Right atrium auricular region (tissue), 2 donors: ENCODE data around the gene CETN1. TPM values are rescaled to one million over a fixed set of nuclear protein-coding genes. Genes with fewer than 3 reads are reported as not detected.

Source experiments
- DNase-seq: peaks from one replicate; pipeline ENCODE4 v3.0.0-alpha.2; 2019; ENCODE audit warnings: low spot score
- H3K27ac ChIP-seq, 2 donors: fragments of 200-600 bp; sonication (generic); 1 replicate in 1 of 2; 2 replicates in 1 of 2; pipeline ENCODE4 v1.5.1; 2016 to 2019
- H3K27me3 ChIP-seq, 2 donors: fragments of 200-600 bp; sonication (generic); one replicate each; pipeline versions ENCODE4 v1.5.1 to v1.6.0; 2017 to 2019
- H3K36me3 ChIP-seq: fragments of 200-600 bp; sonication (generic); one replicate; pipeline ENCODE4 v1.5.1; 2016
- H3K4me1 ChIP-seq, 2 donors: fragments of 200-600 bp; sonication (generic); one replicate each; pipeline versions ENCODE4 v1.5.1 to v1.6.0; 2017 to 2019
- H3K4me3 ChIP-seq, 2 donors: fragments of 200-600 bp; sonication (generic); 1 replicate in 1 of 2; 2 replicates in 1 of 2; pipeline ENCODE4 v1.5.1; 2017 to 2019; ENCODE audit warnings: mild to moderate bottlenecking in 1 of 2, moderate library complexity in 1 of 2
- H3K9me3 ChIP-seq, 2 donors: fragments of 200-600 bp; sonication (generic); one replicate each; pipeline ENCODE4 v1.5.1; 2019
- total RNA-seq, 2 donors: library from RNA; depleted of rRNA; stranded (reverse); fragments of >200 nt; gene quantifications; one replicate each; pipeline ENCODE4 v1.1.0, GENCODE V29; 2016
- TF ChIP-seq, protein P1 (sequence below), 2 donors: fragments of 200-600 bp; sonication (generic); IDR thresholded peaks; one replicate each; pipeline ENCODE4 v1.5.1; 2019; ENCODE audit warnings: antibody characterized with exemption in 2 of 2

The CETN1 gene
- total RNA-seq, 2 donors from 2014 or later: not detected

DNA sequence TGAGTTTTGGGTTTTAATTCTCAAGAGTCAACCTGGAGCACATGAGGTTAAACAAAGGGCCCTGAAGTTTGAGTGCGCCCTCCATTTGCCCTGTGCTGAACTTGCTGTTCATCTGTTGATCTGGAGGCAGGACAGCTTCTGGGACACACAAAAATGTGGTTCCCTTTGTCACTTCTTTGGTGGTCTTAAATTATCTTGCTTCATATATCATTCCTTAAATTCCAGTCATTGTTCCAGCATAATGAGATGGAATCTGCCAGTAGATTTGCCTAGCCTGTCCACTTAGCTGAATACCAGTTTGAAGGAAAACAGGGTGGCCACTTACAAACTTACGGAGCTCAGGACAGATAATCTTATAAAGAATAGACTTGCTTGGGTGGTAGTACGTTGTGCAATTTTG, 916 bp downstream of the CETN1 start:
- no peaks in the 10 kb centered on the region for H3K4me1 ChIP-seq
- H3K4me3 ChIP-seq: no peak overlapping the region
- H3K27me3 ChIP-seq: no peaks in the 10 kb centered on the region
- H3K9me3 ChIP-seq: peaks cover 0 to 11% of the 10 kb centered on the region in 2 donors
- H3K27ac ChIP-seq: no peak overlapping the region
- TF ChIP-seq, protein P1, sequence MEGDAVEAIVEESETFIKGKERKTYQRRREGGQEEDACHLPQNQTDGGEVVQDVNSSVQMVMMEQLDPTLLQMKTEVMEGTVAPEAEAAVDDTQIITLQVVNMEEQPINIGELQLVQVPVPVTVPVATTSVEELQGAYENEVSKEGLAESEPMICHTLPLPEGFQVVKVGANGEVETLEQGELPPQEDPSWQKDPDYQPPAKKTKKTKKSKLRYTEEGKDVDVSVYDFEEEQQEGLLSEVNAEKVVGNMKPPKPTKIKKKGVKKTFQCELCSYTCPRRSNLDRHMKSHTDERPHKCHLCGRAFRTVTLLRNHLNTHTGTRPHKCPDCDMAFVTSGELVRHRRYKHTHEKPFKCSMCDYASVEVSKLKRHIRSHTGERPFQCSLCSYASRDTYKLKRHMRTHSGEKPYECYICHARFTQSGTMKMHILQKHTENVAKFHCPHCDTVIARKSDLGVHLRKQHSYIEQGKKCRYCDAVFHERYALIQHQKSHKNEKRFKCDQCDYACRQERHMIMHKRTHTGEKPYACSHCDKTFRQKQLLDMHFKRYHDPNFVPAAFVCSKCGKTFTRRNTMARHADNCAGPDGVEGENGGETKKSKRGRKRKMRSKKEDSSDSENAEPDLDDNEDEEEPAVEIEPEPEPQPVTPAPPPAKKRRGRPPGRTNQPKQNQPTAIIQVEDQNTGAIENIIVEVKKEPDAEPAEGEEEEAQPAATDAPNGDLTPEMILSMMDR (IDR thresholded peaks at IDR 0.05): no peak
- no peak for DNase-seq
- H3K36me3 ChIP-seq: no peaks in the 10 kb centered on the region

DNA sequence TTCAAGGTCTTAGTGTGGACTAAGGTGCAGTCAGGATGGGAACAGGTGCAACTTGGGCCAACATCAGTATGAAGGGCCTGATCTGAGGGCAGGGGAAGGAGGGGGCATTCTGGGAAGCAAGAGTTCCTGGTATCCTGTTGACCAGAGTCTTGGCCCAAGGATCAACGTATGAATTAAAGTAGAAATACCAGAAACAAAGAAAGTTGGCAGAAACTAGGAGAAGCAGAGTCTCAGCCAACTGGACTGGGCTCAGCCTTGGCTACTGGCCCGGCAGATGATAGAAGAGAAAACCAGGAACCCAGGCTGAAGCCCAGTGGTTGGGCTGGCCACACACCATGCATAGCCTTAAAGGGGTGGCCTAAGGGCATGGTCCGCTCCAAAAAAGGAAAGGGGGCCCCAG, 2.3 kb downstream of the CETN1 start:
- no peak overlapping the region for H3K27ac ChIP-seq
- H3K27me3 ChIP-seq: no peaks in the 10 kb centered on the region
- peaks cover 0 to 11% of the 10 kb centered on the region in 2 donors for H3K9me3 ChIP-seq
- TF ChIP-seq, protein P1 (IDR thresholded peaks at IDR 0.05): no peak
- no peak for DNase-seq
- H3K4me3 ChIP-seq: no peak overlapping the region
- H3K36me3 ChIP-seq: no peaks in the 10 kb centered on the region
- no peaks in the 10 kb centered on the region for H3K4me1 ChIP-seq

- H3K4me1 ChIP-seq: no peaks in the 10 kb centered on the region
- no peaks in the 10 kb centered on the region for H3K36me3 ChIP-seq
- peaks cover 4 to 5% of the 10 kb centered on the region in 2 donors for H3K9me3 ChIP-seq
- TF ChIP-seq, protein P1 (IDR thresholded peaks at IDR 0.05): no peak
- no peak for DNase-seq
- H3K4me3 ChIP-seq: no peak overlapping the region
- no peak overlapping the region for H3K27ac ChIP-seq
- H3K27me3 ChIP-seq: no peaks in the 10 kb centered on the region
These were observed 14.9 kb downstream of the CETN1 start for GRCh38 chr18:595068-595467.

- Histone ChIP-seq H3K4me3 (no peak overlapping the region), H3K27ac (no peak overlapping the region), H3K4me1 (no peaks in the 10 kb centered on the region), H3K9me3 (peaks cover 0 to under 1% of the 10 kb centered on the region in 2 donors), H3K36me3 (no peaks in the 10 kb centered on the region), H3K27me3 (no peaks in the 10 kb centered on the region)
- TF ChIP-seq, protein P1 (IDR thresholded peaks at IDR 0.05): no peak
- no peak for DNase-seq
These were observed 15.4 kb downstream of the CETN1 start for GRCh38 chr18:595571-595970.

- Histone ChIP-seq H3K27ac (no peak overlapping the region), H3K4me3 (no peak overlapping the region), H3K9me3 (no peaks in the 10 kb centered on the region), H3K27me3 (no peaks in the 10 kb centered on the region), H3K36me3 (no peaks in the 10 kb centered on the region), H3K4me1 (no peaks in the 10 kb centered on the region)
- DNase-seq: no peak
- TF ChIP-seq, protein P1 (IDR thresholded peaks at IDR 0.05): no peak
These were observed 16.2 kb downstream of the CETN1 start for GRCh38 chr18:596288-596881.

GRCh38 chr18:598124-598589, 18.0 kb downstream of the CETN1 start:
- Histone ChIP-seq H3K36me3 (no peaks in the 10 kb centered on the region), H3K27ac (no peak overlapping the region), H3K4me1 (no peaks in the 10 kb centered on the region), H3K4me3 (no peak overlapping the region), H3K27me3 (no peaks in the 10 kb centered on the region), H3K9me3 (no peaks in the 10 kb centered on the region)
- TF ChIP-seq, protein P1 (IDR thresholded peaks at IDR 0.05): no peak
- no peak for DNase-seq
